RPMI7951 (cell line): ENCODE measurements around the gene DDI2. TPM values are rescaled to one million over a fixed set of nuclear protein-coding genes. Genes with fewer than 3 reads are reported as not detected.
"Not testable (repeated sequence)": the region's sequence is repeated elsewhere in the genome, so short reads cannot be mapped to it uniquely, and the experiment has no call there.

ENCODE experiments used
- DNase-seq: peaks from one replicate; pipeline ENCODE4 v3.0.0-alpha.2; 2012; ENCODE audit warnings: low read depth
- total RNA-seq: library from RNA; depleted of rRNA; stranded (reverse); fragments of >200 nt; shearing (Covaris generic); gene quantifications from 2 replicates; pipeline ENCODE4 v1.2.3, GENCODE V29; 2014; rRNA removed

The DDI2 gene
- 4.4 and 6.5 TPM in 2 replicates for total RNA-seq

- peak; percentile 98 for DNase-seq
Observed at GRCh38 chr1:15617173-15618076, at the start of gene DDI2. TSS of gene DDI2 (plus strand) at chr1:15617458. CDS start at chr1:15617671, 213 bp downstream.

GRCh38 chr1:15568387-15569073, 48.7 kb upstream of the DDI2 start:
- no peak for DNase-seq

DNA sequence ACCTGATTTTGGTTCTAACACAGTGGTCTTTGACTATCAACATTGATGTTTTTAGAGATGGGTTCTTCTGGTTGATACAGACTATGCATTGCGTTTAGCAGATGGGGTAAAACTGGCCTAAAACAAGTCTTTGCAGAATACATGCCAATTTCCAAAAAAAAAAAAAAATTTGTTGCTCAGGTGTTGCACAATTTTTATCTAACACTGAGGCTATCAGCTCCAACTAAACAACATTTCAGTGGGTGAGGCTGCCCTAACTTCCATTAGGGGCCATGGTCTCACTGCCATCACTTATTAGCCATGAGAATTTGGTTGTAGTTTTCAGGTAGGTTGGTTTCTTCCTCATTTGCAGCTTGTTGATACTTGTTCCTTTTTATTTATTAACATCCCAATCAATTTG, 46.4 kb upstream of the DDI2 start:
- DNase-seq: no peak

- no peak for DNase-seq
Observed at GRCh38 chr1:15571266-15571665, 46.0 kb upstream of the DDI2 start.

- no peak for DNase-seq
Observed at GRCh38 chr1:15573477-15573876, 43.8 kb upstream of the DDI2 start.

DNA sequence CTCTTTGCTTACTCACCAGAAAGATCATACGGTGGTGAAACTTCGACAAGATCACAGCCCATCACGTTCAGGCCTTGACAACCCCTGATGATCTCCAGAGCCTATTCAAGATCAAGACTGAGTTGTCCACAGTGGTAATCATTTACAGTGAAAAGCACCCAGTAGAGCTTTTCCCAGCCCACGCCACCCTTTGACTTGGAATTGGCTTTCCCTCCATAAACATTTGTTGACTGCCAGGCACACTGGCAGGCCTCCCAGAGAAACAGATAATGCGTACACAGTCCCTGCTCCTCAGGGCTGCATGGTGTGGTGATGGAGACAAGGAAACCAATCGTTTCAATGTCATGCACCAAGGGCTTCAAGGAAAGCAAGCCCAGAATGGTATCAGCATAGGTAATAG, 42.5 kb upstream of the DDI2 start:
- DNase-seq: no peak

GRCh38 chr1:15575549-15576150, 41.6 kb upstream of the DDI2 start:
- DNase-seq: no peak

- no peak for DNase-seq
Observed at GRCh38 chr1:15577691-15578090, 39.6 kb upstream of the DDI2 start.

DNA sequence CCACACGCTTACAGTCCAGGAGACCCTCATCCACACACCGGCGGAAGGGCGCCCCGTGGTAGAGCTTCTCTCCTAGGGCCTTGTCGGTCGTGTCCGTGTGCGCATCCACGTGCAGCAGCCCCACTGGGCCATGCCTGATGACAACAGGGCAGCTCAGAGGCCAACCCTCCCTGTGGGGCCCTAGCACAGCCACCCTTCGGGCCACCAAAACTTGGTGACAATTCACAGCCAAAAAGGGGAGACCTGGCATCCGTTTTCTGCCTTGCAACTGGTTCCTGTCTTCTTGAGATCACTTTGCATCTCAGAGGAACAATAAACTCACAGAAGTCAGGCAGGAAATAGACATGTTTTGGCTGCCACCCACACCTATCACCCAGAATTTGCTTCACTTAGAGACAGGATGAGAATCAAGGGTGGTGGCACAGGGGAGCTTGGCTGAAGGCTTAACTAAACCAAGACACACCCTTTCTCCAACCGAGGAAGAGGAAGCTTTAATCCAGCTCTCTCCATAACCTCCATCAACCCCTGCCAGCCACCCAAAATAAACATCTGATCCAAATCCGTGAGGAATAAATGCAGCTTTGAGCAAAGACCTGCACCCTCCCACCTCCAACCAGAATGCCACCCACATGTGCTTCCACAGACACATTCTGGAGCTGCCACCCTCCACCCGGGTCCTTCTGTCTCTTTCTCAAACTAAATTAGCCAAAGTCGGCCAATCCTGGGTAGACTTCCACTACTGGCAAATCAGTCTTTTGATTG, 38.2 kb upstream of the DDI2 start:
- no peak for DNase-seq

DNA sequence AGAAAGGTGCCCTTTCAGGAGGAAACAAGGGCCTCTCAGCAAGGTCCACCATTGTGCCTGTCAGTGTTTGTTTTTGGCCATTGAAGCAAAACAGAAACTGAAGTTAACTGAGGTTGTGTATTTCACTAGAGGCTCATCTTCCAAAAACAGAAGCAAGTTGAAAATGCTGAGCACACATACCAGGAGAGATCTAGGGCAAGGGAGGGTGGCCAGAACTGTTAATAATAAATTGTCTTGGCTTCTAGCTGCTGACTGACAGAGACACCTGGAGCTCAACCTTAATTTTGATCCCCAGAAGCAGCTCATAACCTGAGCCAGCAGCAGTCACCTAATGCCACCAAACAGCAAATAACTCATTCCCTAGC, 37.6 kb upstream of the DDI2 start:
- DNase-seq: no peak

DNA sequence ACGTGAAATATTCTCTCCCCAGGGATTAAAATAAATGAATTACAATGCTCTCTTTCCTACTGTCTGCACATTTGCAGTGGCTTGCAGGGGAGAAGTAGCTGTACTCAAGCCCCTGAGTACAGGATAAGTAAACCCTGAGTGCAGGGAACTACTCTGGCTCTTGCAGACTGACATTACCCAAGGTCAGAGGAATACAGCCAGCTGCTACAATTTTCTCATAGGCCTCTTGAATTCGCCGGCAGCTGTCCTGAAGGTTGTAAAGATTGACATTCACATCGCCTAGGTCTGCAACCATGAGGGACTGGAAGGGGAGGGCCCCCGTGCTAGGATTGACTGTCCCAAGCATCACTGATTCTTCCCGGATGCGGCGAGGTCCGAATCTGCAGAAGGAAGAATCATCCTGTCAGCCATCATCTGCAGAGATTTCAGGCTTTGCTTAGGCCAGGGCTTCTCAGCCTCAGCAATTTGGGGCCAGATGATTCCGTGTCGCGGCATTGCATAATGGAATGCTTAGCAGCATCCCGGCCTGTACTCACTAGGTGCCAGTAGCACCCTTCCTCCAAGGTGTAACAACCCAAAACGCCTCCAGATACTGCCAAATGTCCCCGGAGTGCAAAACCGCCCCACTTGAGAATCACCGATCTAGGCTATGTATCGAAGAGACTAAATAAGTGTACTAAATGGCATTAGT, 34.1 kb upstream of the DDI2 start:
- no peak for DNase-seq

GRCh38 chr1:15584489-15585363, 32.5 kb upstream of the DDI2 start, which contains the start of gene AGMAT:
TSS of gene AGMAT (minus strand) at chr1:15585051. CDS start at chr1:15584967, 84 bp downstream.
- DNase-seq: peak; percentile 42

DNA sequence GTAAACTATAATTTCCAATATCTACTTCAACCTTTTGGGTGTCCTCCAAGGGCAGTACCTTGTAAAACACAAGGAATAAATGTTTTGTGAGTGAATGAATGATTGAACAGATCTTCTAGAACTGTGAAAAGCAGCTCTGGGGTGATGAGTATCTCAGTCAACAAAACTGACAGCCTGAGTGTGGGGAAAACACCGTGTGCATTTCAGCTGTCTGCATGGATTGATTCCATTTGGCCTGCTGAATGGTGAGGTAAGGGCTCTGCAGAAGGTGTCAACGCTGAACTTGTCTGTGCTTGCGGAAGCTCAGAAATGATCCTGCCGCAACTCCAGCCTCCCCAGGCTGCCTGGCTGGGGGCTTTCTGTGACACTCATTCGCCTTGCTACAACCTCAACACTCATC, 25.0 kb upstream of the DDI2 start:
- no peak for DNase-seq

- no peak for DNase-seq
Observed at GRCh38 chr1:15595809-15596617, 21.2 kb upstream of the DDI2 start.

DNA sequence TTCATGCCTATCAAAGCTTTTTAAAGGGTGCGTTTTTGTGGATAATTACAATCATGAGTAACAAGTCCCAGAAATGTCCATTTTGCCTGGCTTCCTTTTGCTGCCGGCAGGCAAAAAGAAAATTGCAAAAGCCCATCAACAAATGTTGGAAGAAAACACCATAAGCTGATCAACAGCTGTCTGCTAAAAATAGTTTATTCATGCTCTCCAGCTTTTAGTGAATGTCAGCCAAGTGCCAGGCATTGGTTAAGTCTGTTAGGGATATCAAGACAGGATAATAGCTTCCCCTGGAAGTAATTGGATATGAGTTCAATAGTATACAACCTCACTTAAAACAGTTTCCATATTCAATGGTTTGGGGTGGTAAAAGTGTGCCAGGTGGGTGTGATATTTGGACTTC, 18.8 kb upstream of the DDI2 start:
- no peak for DNase-seq

DNA sequence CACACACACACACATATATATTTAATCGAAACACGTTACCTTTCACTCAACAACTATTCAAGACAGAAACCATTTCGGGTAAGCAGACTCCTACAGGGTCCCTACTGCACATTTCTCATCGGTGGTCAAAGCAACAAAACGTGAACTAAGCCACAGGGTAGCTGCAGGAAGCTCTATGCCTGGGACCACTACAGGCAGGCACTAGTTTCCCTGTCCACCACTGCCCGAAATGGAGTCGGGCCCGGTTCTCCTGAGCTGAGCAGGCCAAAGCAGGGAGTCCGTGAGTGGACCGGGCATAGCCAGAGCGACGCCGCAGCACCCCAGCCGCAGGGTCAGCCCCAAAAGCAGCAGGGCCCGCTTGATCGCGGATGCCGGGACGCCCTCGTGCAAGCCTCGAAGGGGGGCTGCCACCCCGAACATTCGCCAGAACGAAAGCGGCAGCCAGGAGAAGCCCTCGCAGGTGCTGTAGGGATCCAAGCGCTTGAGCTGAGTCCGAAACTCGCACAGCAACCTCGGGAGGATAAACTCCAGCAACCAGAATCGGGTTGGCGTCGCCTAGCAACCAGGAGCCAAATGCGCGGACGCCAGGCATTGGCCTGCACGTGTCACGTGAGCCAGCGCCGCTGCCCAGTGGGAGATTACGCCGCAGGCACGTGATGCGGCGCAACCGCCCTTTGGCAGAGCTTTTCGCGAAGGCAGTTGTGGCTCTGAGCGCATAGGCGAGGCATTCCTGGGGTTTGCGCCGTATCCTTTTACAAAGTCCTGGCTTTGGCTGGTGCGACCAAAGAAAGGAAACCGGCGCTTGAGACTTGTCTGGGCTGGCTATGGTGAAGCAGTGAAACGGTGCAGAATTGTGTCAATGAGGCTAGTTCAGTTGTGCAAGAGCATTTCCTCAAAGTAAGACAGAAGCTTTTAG, 13.9 kb upstream of the DDI2 start:
- peak; percentile 97 for DNase-seq

DNA sequence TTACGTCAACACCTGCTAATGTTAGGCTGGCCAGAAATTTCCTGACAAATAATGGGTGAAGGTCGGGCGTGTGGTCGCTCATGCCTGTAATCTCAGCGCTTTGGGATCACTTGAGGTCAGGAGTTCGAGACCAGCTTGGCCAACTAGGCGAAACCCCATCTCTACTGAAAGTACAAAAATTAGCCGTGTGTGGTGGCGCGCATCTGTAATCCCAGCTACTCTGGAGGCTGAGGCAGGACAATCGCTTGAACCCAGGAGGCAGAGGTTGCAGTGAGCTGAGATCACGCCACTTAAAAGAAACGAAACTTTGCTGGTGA, 13.3 kb upstream of the DDI2 start:
- DNase-seq: not testable (repeated sequence)

DNA sequence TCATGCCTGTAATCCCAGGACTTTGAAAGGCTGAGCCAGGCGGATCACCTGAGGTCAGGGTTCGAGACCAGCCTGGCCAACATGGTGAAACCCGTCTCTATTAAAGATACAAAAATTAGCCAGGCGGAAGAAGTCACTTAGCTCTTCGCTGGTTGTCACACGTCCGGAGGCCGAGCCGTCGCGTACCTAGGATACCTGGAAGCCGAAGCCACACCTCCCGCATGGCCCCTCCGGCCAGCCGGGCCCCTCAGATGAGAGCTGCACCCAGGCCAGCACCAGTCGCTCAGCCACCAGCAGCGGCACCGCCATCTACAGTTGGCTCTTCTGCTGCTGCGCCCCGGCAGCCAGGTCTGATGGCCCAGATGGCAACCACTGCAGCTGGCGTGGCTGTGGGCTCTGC, 12.9 kb upstream of the DDI2 start:
- DNase-seq: not testable (repeated sequence)
